Measurements from ENCODE around the gene HSPA9. TPM values are rescaled to one million over a fixed set of nuclear protein-coding genes. Genes with fewer than 3 reads are reported as not detected.

The HSPA9 gene
- total and polyA plus RNA-seq, 9 of the 15 experiments (the other 6 are each of a cell fraction or from before 2014, with no cell fraction given) = 195 to 583 (median 514) TPM

GRCh38 chr5:138542956-138543729 lies 32.1 kb downstream of the HSPA9 start, which contains the start of gene ETF1 (continued):
- TF ChIP-seq AFF1 (IDR thresholded peaks at IDR 0.05; ENCODE audit: low read depth in 1 of 2, partially characterized antibody in 2 of 2) (peak in 1 of 2 experiments; percentile 75), ATF6 (CRISPR knock-in tag; IDR thresholded peaks at IDR 0.05) (no peak), TOE1 (IDR thresholded peaks at IDR 0.05; ENCODE audit: borderline replicate concordance) (peak; percentile 89), TOE1 (CRISPR knock-in tag; IDR thresholded peaks at IDR 0.05; ENCODE audit: borderline replicate concordance, low read depth) (no peak), FOXO4 (CRISPR knock-in tag; IDR thresholded peaks at IDR 0.05) (no peak), NR3C1 (CRISPR knock-in tag; IDR thresholded peaks at IDR 0.05) (no peak; the same call in 1 of the 2 replicates), CBX5 (IDR thresholded peaks at IDR 0.05; ENCODE audit: borderline replicate concordance, low read depth) (no peak), NR4A1 (CRISPR knock-in tag; IDR thresholded peaks at IDR 0.05) (no peak), NR4A1 (tag; IDR thresholded peaks at IDR 0.05) (no peak), HBP1 (CRISPR knock-in tag; IDR thresholded peaks at IDR 0.05) (0 out of 2 replicates have a peak, but pooled peaks have one; percentile 11), ERF (CRISPR knock-in tag; IDR thresholded peaks at IDR 0.05) (peak; percentile 70; the same call in 1 of the 2 replicates), ZNF23 (CRISPR knock-in tag; IDR thresholded peaks at IDR 0.05) (no peak), SAFB (IDR thresholded peaks at IDR 0.05; ENCODE audit: borderline replicate concordance, low read depth, low read length) (no peak), HES1 (IDR thresholded peaks at IDR 0.05; ENCODE audit: low read depth) (no peak), KLF16 (IDR thresholded peaks at IDR 0.05) (no peak)

Measured in K562 (cell line).